Measurements from ENCODE around the gene BEST2. TPM values are rescaled to one million over a fixed set of nuclear protein-coding genes. Genes with fewer than 3 reads are reported as not detected.

Gene BEST2
- total RNA-seq, 1 experiment from 2014 or later: 0.30 TPM

DNA sequence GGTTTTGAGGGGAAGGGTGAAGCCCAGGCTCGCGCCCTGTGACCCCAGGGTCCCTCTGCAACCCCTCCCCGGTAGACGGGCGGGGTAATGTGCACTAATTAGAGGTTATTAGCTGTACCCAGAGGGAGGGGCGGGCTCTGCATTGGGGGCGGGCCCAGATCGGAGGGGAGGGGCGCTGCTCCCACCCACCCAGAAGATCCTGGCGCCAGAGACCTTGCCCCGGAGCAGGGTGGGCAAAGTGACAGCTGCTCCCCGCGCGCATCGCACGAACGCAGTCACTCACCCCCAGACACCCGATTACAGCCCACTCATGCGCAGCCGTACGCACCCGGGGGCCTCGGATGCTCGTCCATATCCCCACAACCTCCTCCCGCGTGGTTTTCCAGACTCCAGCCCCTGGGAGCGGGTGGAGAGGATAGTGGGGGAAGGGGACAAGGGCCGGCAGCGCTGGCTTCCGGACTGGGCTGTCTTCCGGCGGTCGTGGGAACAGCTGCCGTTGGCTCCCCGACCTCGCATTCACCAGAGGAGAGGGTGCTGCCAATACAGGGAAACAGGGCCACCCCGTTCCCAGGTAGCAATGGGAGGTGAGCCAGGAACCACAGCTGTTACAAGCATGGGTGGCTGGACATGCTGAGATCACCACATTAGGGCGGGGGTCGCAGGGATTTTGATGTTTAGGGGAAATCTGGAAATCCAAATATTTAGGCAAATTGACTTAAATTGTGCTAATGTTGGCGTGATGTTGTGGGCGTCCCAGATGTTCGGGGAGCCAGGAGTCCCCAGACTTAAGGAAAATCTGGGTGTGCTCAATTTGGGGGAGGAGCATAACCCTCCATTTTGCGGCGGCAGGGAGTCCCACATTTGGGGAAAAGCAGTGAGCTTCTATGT, 26.7 kb downstream of the BEST2 start:
- peak; percentile 94 for DNase-seq
- H3K9me3 ChIP-seq: no peaks in the 10 kb centered on the region
- H3K4me3 ChIP-seq: peak overlapping the region; percentile 54
- H3K36me3 ChIP-seq: peaks cover 11% of the 10 kb centered on the region
- H3K27me3 ChIP-seq: no peaks in the 10 kb centered on the region

DNA sequence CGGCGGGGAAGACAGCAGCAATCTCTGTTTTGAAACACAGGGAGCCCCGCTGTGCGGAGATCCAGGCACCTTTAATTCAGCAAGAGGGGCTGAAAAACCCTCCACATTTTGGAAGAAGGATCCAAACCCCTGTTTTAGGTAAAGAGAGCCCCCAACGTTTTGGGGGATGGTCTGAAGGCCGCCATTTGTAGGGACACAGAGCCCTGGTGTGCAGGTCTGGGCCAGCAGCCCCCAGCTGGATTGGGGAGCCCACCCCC, 27.2 kb downstream of the BEST2 start:
- H3K36me3 ChIP-seq: peaks cover 8% of the 10 kb centered on the region
- DNase-seq: no peak
- H3K9me3 ChIP-seq: no peaks in the 10 kb centered on the region
- no peaks in the 10 kb centered on the region for H3K27me3 ChIP-seq
- H3K4me3 ChIP-seq: peak overlapping the region; percentile 54

DNA sequence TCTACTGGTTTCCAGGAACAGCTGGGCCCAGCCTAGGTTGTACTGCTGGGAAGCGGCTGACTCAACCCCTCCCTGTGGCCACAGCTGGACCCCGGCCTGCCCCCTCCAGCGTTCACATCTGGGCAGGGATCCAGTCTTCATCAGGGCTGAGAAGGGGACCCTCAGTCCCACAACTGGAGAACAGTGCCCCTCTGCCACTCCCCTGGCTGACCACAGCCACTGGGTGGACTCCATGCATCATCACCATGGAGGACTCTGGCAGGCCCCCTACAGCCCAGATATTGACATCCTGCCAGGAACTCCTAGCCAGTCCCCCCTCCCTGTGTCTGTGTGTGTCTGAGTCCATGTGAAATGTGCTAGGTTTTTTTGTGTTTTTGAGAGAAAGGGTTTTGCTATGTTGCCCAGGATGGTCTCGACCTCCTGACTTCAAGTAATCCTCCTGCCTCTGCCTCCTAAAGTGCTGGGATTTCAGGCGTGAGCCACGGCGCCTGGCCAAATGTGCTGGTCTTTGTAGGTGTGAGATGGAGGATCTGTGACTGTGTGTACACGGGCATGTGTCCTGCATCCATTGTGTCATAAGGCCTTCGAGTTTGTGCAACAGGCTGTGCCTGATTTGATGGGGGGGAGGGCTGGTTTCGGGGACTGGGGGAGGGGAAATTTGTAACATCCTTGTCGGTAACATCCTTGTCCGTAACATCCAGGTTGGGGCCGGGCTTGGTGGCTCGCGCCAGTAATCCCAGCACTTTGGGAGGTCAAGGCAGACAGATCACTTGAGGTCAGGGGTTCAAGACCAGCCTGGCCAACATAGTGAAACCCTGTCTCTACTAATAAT, 27.8 kb downstream of the BEST2 start:
- Histone ChIP-seq H3K27me3 (no peaks in the 10 kb centered on the region), H3K36me3 (peaks cover 3% of the 10 kb centered on the region), H3K9me3 (no peaks in the 10 kb centered on the region), H3K4me3 (peak overlapping the region; percentile 54)
- peak; percentile 97 for DNase-seq

DNA sequence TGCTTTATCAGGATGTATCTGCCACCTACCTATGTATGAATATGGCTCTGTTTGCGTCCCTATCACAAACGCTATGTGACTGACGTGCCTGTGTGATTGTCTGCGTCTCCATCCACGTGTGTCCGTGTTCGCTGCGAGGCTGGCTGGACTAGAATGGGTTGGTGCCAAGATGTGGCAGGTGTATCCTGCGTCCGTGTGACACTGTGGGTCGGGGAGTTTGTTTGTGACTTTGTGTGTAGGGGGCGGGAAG, 30.5 kb downstream of the BEST2 start:
- Histone ChIP-seq H3K4me3 (peak overlapping the region; percentile 42), H3K9me3 (no peaks in the 10 kb centered on the region), H3K27me3 (no peaks in the 10 kb centered on the region), H3K36me3 (no peaks in the 10 kb centered on the region)
- no peak for DNase-seq

DNA sequence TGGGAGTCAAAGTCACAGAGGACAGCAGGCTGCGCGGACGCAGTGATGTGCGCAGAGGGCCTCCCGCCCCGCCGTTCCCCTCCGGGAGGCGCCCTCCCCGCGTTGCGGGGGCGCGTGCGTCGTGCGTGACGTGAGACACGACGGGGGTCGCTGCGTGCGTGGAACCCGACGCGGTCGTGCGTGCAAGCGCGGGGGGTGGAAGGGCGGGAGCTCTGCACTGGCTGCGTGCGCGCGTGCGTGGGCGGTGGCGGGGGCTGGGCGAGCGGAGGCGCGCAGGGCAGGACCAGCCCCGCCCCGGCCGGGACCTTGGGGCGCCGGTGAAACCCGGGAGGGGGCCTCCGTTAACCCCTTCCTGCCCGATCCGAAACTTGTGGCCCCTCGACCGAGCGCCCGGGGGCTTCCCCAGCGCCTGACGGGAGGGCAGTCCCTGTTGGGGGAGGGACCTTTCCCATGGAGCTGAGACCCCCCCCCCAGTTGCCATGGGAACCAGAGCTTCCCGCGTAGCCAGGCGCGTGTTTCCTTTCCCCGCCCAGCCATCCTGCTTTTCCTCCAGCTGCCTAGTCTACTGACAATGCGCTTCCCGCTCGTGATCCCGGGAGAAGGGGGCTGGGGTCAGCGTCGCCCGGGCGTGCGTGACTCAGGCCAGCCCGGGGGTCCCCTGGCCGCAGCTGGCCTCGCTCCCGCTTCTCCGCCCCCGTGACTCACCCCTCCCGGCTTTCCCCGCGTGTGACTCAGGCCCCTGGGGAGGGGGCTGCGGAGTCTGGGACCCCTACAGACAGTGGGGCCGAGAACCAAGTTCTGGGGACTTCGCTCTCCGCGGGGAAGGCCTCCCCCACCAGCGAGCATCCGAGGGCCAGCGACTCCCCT, 31.1 kb downstream of the BEST2 start:
- Histone ChIP-seq H3K4me3 (peak overlapping the region; percentile 42), H3K36me3 (no peaks in the 10 kb centered on the region), H3K27me3 (no peaks in the 10 kb centered on the region), H3K9me3 (no peaks in the 10 kb centered on the region)
- DNase-seq: peak; percentile 93

DNA sequence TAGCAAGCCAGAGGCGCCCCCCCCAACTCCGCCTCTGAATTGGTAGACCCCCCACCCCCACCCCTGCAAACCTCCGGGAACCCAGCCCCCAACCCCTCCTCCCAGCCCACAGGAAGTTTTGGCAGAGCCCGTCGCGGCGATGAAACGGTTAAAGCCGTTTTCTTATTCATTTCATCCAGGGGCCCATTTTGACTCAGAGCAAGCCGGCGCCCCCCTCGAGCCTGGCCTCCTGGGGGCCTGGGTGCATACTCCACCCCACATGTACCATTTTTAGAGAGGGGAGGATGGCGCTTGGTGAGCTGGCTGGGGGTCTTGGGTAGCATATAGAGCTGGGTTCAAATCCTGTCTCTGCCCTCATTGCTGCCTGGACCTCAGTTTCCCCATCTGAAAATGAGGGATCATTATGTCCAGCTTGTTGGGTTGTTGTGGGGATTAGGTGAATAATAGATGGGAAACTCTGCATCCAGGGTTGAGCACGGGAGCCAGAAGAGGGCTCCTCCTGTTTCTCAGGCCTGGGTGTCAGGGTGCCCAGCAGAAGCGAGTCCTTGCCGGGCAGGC, 31.8 kb downstream of the BEST2 start:
- H3K27me3 ChIP-seq: no peaks in the 10 kb centered on the region
- peak; percentile 45 for DNase-seq
- no peaks in the 10 kb centered on the region for H3K36me3 ChIP-seq
- H3K4me3 ChIP-seq: no peak overlapping the region
- no peaks in the 10 kb centered on the region for H3K9me3 ChIP-seq

DNA sequence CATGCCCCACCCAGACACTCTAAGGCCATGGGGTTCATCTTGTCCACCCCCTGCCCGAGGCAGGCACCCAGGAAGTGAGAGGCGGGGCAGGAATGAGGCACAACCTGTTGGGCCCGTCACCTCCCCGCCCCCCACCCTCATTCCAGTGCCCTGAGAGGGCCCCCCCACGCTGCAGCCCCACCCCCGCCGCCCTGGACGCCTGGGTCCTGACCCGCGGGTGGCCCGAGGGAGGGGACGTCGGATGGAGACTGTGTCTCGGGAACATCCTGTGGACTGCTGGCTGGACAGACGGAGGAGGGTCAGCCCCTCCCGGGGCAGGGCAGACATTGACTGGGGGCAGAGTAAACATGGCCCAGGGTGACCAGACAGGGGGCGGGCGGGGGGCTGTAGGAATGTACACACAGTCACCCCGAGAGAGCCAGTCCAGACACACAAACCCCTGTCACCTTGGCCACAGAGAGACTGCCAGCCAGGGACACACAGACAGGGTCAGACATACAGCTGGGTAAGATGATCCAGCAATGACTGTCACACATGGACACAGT, 32.3 kb downstream of the BEST2 start:
- peak; percentile 38 for DNase-seq
- no peaks in the 10 kb centered on the region for H3K9me3 ChIP-seq
- H3K4me3 ChIP-seq: no peak overlapping the region
- H3K27me3 ChIP-seq: no peaks in the 10 kb centered on the region
- no peaks in the 10 kb centered on the region for H3K36me3 ChIP-seq

DNA sequence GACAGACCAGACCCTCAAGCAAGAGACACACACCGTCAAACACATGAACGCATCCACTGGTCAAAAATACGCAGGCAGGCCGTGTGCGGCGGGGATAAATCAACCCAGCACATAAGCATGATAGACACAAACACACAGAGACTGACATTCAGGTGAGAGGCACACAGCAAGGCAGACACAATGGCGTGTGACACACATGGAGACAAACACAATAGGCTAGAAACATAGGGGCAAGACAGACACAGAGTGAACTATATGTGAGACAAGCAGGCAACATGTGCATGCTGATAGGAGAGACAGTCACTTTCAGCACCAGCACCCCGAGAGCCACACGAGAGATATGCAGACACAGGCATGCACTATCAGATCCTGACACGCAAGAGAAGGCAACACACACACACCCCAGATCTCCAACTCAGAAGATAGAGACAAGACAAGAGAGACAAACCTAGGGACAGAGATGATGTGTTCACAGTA, 32.8 kb downstream of the BEST2 start:
- Histone ChIP-seq H3K9me3 (no peaks in the 10 kb centered on the region), H3K4me3 (no peak overlapping the region), H3K27me3 (no peaks in the 10 kb centered on the region), H3K36me3 (no peaks in the 10 kb centered on the region)
- DNase-seq: no peak

DNA sequence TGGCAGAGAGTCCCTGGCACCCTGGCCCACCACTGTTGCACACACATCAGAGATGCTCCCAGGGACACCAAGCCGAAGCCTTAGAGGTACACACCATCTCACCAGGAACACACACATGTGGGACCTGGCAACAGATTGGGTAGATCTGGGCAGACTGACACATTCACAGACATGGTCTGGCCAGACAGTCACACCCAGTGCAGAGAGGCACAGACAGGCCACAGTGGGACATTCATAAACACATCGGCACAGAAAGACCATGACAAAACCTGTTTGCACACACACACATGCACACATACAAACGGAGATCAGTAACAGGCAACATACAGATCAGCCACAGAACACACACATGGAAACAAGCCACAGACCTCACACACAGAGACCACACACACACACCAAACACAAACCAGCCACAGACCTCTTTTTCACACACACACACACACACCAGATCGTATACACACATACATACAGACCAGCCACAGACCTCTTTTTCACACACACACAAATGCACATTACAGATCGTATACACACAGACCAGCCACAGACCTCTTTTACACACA, 33.4 kb downstream of the BEST2 start:
- Histone ChIP-seq H3K4me3 (no peak overlapping the region), H3K36me3 (no peaks in the 10 kb centered on the region), H3K27me3 (no peaks in the 10 kb centered on the region), H3K9me3 (no peaks in the 10 kb centered on the region)
- DNase-seq: no peak

DNA sequence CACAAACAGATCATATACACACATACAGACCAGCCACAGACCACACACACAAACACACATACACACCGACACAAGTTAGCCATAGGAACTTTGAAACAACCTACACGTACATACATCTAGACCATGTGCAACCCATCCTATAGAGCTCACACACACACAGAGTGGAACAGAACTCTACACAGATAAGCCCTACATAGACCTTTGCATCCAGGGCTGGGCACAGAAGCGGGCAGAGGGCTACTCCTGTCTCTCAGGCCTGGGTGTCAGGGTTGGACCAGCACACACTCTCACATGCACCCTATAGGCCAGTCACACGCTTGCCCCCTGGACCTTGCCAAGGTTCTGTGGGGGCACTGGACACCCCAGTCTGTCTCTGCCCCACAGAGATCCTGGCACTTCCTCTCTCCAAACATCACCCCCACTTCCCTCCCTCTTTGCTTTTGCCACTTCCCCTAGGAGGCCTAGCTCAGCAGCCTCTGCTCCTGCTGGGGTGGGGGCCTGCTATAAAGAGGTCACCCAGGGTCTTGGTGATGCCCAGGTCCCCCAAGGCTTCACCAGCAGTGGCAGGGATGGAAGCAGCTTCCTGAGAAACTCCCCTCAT, 33.9 kb downstream of the BEST2 start:
- H3K4me3 ChIP-seq: no peak overlapping the region
- no peaks in the 10 kb centered on the region for H3K9me3 ChIP-seq
- peak; percentile 37 for DNase-seq
- no peaks in the 10 kb centered on the region for H3K36me3 ChIP-seq
- H3K27me3 ChIP-seq: no peaks in the 10 kb centered on the region

DNA sequence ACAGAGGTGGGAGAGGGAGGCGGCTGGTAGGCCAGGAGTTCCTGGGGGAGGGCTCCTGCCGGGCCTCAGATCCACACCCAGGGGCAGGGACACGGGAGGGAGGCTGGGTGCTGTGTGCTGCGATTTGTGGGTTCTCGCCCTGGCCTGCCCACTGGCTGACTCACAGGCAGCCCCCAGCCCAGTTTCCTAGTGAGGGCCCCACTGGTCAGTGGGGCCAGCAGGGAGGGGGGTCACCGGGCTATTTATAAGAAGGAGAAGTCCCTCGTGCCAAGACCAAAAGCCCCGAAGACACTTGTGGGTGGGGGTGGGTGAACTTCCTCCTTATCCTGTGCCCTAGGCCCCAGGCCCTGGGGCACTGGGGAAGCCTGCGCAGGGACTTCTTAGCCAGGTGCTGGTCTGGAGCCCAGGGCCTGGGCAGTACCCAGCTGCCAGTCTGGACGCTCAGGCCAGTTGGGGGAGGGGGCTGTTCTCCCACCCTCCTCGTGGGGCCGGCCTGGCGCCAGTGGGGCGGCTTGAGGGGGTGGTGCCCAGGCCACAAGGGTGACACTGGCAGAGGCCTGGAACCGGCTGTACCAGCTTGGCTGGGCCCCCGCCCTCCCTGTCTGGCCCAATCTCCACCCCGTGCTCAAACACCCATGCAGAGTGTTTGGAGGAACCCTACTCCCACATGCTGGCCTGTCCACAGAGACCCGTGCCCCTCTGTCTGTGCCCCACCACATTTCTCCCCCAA, 34.7 kb downstream of the BEST2 start:
- Histone ChIP-seq H3K27me3 (no peaks in the 10 kb centered on the region), H3K36me3 (no peaks in the 10 kb centered on the region), H3K4me3 (no peak overlapping the region), H3K9me3 (no peaks in the 10 kb centered on the region)
- DNase-seq: peak; percentile 84

DNA sequence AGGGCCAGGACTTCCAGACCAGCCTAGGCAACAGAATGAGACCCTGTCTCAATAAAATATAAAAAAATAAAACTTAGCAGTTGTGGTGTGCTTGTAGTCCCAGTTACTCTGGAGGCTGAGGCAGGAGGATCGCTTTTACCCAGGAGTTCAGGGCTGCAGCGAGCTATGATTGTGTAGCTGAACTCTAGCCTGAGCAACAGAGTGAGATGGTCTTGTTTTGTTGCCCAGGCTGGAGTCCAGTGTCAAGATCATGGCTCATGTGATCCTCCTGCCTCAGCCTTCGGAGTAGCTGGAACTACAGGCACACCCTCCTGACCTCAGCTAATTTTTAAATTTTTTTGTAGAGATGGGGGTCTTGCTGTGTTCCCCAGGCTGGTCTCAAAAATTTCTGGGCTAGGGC, 35.4 kb downstream of the BEST2 start:
- DNase-seq: no peak
- H3K36me3 ChIP-seq: peaks cover 2% of the 10 kb centered on the region
- H3K9me3 ChIP-seq: no peaks in the 10 kb centered on the region
- no peak overlapping the region for H3K4me3 ChIP-seq
- H3K27me3 ChIP-seq: no peaks in the 10 kb centered on the region

DNA sequence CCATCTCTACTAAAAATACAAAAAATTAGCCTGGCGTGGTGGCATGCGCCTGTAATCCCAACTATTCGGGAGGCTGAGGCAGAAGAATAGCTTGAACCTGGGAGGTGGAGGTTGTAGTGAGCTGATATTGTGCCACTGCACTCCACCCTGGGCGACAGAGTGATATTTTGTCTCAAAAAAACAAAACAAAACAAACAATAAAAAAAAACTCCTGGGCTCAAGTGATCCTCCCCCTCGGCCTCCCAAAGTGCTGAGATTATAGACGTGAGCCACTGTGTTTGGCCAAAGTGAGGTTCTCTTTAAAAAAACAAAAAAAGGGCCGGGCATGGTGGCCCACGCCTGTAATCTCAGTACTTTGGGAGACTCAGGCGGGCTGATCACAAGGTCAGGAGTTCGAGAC, 35.9 kb downstream of the BEST2 start:
- Histone ChIP-seq H3K9me3 (no peaks in the 10 kb centered on the region), H3K27me3 (no peaks in the 10 kb centered on the region), H3K36me3 (peaks cover 7% of the 10 kb centered on the region), H3K4me3 (no peak overlapping the region)
- DNase-seq: no peak

DNA sequence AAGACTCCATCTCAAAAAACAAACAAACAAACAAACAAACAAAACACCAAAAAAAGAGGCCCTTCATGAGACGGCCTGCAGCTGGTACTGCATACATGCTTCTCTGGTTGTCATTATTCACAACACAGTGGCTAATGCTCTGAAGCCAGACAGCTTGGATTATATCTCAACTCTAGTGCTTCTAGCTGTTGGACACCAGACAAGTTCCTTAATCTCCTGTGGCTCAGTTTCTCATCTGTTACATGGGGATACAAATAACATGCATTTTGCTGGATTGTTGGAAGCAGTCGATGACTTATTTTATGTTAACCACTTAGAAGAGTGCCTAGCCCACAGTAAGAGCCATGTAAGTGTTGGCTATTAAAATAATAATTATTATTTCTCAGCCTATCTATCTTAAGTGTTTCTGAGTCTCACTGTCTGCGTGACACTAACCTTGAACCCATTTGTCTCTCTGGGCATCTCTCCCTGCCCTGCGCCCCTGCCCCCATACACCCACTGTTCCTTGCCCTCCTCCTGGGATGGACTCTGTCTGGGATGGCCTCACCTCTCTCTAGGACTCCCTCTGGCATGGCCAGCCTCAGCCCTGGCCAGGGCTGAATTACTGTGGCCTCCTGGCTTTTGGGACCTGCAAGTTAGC, 36.6 kb downstream of the BEST2 start:
- Histone ChIP-seq H3K9me3 (no peaks in the 10 kb centered on the region), H3K36me3 (peaks cover 14% of the 10 kb centered on the region), H3K27me3 (no peaks in the 10 kb centered on the region), H3K4me3 (peak overlapping the region; percentile 37)
- no peak for DNase-seq

DNA sequence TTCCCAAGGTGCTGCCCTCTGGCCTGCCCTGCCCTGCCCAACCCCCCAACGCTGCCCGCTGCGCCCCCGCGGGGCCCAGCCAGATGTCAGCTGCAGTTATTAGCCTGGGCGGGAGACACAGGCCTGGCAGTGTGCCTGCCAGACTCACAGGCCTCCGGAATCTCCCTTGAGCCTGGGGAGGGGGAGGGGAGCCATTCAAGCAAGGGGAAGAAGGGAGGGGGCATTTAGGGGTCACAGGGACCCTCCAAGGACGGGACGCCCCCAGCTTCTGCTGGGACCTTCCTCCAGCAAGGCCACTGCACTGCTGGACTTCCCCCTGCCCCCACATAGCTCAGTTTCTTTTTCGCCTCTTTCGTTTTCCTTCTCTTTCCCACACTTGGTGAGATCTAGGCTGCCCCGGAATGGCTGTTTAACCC, 37.1 kb downstream of the BEST2 start:
- no peaks in the 10 kb centered on the region for H3K27me3 ChIP-seq
- H3K36me3 ChIP-seq: peaks cover 16% of the 10 kb centered on the region
- H3K9me3 ChIP-seq: no peaks in the 10 kb centered on the region
- H3K4me3 ChIP-seq: peak overlapping the region; percentile 37
- DNase-seq: peak; percentile 96

Measured in MG63 (cell line).